OCI-LY1 (cell line): ENCODE results near the gene ZC3H6.

Experiments
- H2AFZ ChIP-seq: fragments of 200-600 bp; sonication (generic), shearing (Covaris generic); 2 replicates; pipeline ENCODE4 v1.6.0; 2014; ENCODE audit warnings: antibody characterized with exemption, mild to moderate bottlenecking, low read length
- H3F3A ChIP-seq: fragments of 200-600 bp; sonication (generic), shearing (Covaris generic); 2 replicates; pipeline ENCODE4 v1.6.0; 2014; ENCODE audit warnings: mild to moderate bottlenecking, antibody characterized with exemption, low read length, moderate library complexity; ENCODE audit not compliant: insufficient read depth
- H3K27ac ChIP-seq: fragments of 200-600 bp; sonication (generic); 2 replicates; pipeline ENCODE4 v1.5.1; 2014; ENCODE audit warnings: low read length, mixed run types, mild to moderate bottlenecking, low read depth; ENCODE audit not compliant: poor library complexity, severe bottlenecking
- H3K27me3 ChIP-seq: fragments of 200-600 bp; sonication (generic); 2 replicates; pipeline ENCODE4 v1.6.0; 2014; ENCODE audit warnings: antibody characterized with exemption, mild to moderate bottlenecking, low read length, moderate library complexity; ENCODE audit not compliant: insufficient read depth
- H3K36me3 ChIP-seq: fragments of 200-600 bp; sonication (generic); 2 replicates; pipeline ENCODE4 v1.6.1; 2014; ENCODE audit warnings: mild to moderate bottlenecking, antibody characterized with exemption, low read length, moderate library complexity, mixed read lengths; ENCODE audit not compliant: insufficient read depth
- H3K4me1 ChIP-seq: fragments of 200-600 bp; sonication (generic); 2 replicates; pipeline ENCODE4 v1.5.1; 2014; ENCODE audit warnings: mild to moderate bottlenecking, low read length, moderate library complexity; ENCODE audit not compliant: insufficient read depth, severe bottlenecking
- H3K4me2 ChIP-seq: fragments of 200-600 bp; sonication (generic), shearing (Covaris generic); 2 replicates; pipeline ENCODE4 v1.6.1; 2014; ENCODE audit warnings: low read length
- H3K4me3 ChIP-seq: fragments of 200-600 bp; sonication (generic); 2 replicates; pipeline ENCODE4 v1.5.1; 2014; ENCODE audit warnings: low read length, low read depth, mild to moderate bottlenecking, mixed read lengths; ENCODE audit not compliant: poor library complexity, severe bottlenecking
- H3K79me2 ChIP-seq: fragments of 200-600 bp; shearing (Covaris generic); 2 replicates; pipeline ENCODE4 v1.6.1; 2016; ENCODE audit warnings: mixed run types, low read length, mixed read lengths; ENCODE audit not compliant: insufficient read depth
- H3K9ac ChIP-seq: fragments of 200-600 bp; sonication (generic), shearing (Covaris generic); 2 replicates; pipeline ENCODE4 v1.6.1; 2014; ENCODE audit warnings: mild to moderate bottlenecking, low read length, mixed read lengths
- H3K9me2 ChIP-seq: fragments of 200-600 bp; sonication (generic), shearing (Covaris generic); 2 replicates; pipeline ENCODE4 v1.6.1; 2014; ENCODE audit warnings: low read depth, mild to moderate bottlenecking, low read length, mixed read lengths
- H3K9me3 ChIP-seq: fragments of 200-600 bp; shearing (Covaris generic); 2 replicates; pipeline ENCODE4 v1.6.1; 2014; ENCODE audit warnings: low read length, mixed read lengths
- H4K20me1 ChIP-seq: fragments of 200-600 bp; sonication (generic), shearing (Covaris generic); 2 replicates; pipeline ENCODE4 v1.6.0; 2016; ENCODE audit warnings: mild to moderate bottlenecking, low read length; ENCODE audit not compliant: insufficient read depth
- CTCF ChIP-seq: fragments of 200-600 bp; sonication (generic), shearing (Covaris generic); IDR thresholded peaks from 2 replicates; pipeline ENCODE4 v1.5.1; 2017; ENCODE audit warnings: mild to moderate bottlenecking, antibody characterized with exemption, low read length, moderate library complexity, mixed read lengths
- EZH2 ChIP-seq: fragments of 200-600 bp; sonication (generic), shearing (Covaris generic); IDR thresholded peaks from 2 replicates; pipeline ENCODE4 v1.8.0; 2017; ENCODE audit warnings: borderline replicate concordance, mixed run types, mild to moderate bottlenecking, antibody characterized with exemption, low read length, moderate library complexity, mixed read lengths

ZC3H6 gene

DNA sequence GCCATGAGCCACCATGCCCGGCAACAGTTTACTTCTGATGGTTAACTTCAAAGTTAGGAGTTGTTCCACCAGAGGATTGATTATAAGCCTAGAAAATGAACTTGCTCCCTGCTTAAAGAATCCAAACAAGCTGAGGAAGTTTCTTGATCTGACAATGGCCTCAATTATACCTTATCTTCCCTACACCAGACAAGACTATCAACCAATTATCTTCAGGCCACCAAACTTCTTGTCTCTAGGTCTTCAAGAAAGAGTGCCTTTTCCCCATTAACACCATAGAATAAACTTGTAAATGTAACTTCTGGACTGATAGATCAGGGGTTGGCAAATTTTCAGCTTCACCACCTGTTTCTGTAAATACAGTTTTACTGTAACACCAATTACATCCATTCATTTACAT is 35.5 kb upstream of the ZC3H6 start:
- no peak overlapping the region for H3K9ac ChIP-seq
- H3K27ac ChIP-seq: no peak overlapping the region
- no peaks in the 10 kb centered on the region for H3K9me3 ChIP-seq
- no peaks in the 10 kb centered on the region for H4K20me1 ChIP-seq
- H3K79me2 ChIP-seq: 0 out of 2 replicates have a peak, but pooled peaks cover 4% of the 10 kb centered on the region
- H3F3A ChIP-seq: no peaks in the 10 kb centered on the region
- peaks cover 57% of the 10 kb centered on the region for H3K36me3 ChIP-seq
- TF ChIP-seq EZH2 (no peak), CTCF (no peak)
- H3K4me3 ChIP-seq: no peak overlapping the region
- H2AFZ ChIP-seq: no peak overlapping the region
- H3K4me1 ChIP-seq: no peaks in the 10 kb centered on the region
- H3K9me2 ChIP-seq: no peaks in the 10 kb centered on the region
- no peak overlapping the region for H3K4me2 ChIP-seq
- no peaks in the 10 kb centered on the region for H3K27me3 ChIP-seq

- H3K9me3 ChIP-seq: no peaks in the 10 kb centered on the region
- H3K4me2 ChIP-seq: no peak overlapping the region
- no peaks in the 10 kb centered on the region for H3K4me1 ChIP-seq
- H2AFZ ChIP-seq: no peak overlapping the region
- H3K79me2 ChIP-seq: 0 out of 2 replicates have a peak, but pooled peaks cover 4% of the 10 kb centered on the region
- no peaks in the 10 kb centered on the region for H3F3A ChIP-seq
- TF ChIP-seq CTCF (no peak), EZH2 (no peak)
- H3K36me3 ChIP-seq: peaks cover 64% of the 10 kb centered on the region
- no peak overlapping the region for H3K27ac ChIP-seq
- H3K9ac ChIP-seq: no peak overlapping the region
- H3K27me3 ChIP-seq: no peaks in the 10 kb centered on the region
- no peaks in the 10 kb centered on the region for H3K9me2 ChIP-seq
- no peak overlapping the region for H3K4me3 ChIP-seq
- no peaks in the 10 kb centered on the region for H4K20me1 ChIP-seq
These were observed 33.0 kb upstream of the ZC3H6 start for GRCh38 chr2:112242384-112242783.

GRCh38 chr2:112243233-112243632 is 32.2 kb upstream of the ZC3H6 start:
- Histone ChIP-seq H3K36me3 (peaks cover 73% of the 10 kb centered on the region), H3K79me2 (0 out of 2 replicates have a peak, but pooled peaks cover 4% of the 10 kb centered on the region)

More at GRCh38 chr2:112243233-112243632, 32.2 kb upstream of the ZC3H6 start:
- TF ChIP-seq CTCF: no peak
- Histone ChIP-seq H3F3A (no peaks in the 10 kb centered on the region), H3K4me2 (no peak overlapping the region), H3K27me3 (no peaks in the 10 kb centered on the region), H3K4me1 (no peaks in the 10 kb centered on the region), H3K9ac (no peak overlapping the region), H3K9me3 (no peaks in the 10 kb centered on the region), H2AFZ (no peak overlapping the region), H3K4me3 (no peak overlapping the region), H4K20me1 (no peaks in the 10 kb centered on the region), H3K9me2 (no peaks in the 10 kb centered on the region), H3K27ac (no peak overlapping the region)
